GM19351 (cell line): ENCODE results near the gene CAMK1D.
"Not testable (repeated sequence)": the region's sequence is repeated elsewhere in the genome, so short reads cannot be mapped to it uniquely, and the experiment has no call there.

Experiments used
- ATAC-seq: cut with Tn5 transposase; IDR thresholded peaks from one replicate; pipeline ENCODE4 v1.9.1; 2021; ENCODE audit warnings: mild to moderate bottlenecking, moderate library complexity; ENCODE audit not compliant: unreplicated experiment

The CAMK1D gene

DNA sequence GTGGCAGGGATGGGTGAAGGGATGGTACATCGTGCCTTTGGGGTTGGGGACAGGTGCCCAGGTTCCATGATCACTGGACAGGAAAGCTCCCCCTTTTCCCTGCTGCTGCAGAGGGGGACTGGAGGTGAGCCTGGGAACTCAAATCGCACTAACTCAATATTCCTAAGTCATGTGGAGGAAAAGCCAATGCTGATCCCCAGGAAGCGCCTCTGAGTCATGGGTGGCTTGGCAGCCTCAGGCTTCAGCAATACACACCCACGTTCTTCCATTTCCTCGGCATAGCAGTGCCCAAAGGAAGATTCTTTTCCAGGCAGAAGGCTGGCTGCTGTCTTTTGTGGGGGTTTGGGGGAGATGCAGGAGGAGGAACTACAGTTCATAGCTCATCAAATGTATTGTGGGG is 486.4 kb downstream of the CAMK1D start:
- no peak for ATAC-seq

DNA sequence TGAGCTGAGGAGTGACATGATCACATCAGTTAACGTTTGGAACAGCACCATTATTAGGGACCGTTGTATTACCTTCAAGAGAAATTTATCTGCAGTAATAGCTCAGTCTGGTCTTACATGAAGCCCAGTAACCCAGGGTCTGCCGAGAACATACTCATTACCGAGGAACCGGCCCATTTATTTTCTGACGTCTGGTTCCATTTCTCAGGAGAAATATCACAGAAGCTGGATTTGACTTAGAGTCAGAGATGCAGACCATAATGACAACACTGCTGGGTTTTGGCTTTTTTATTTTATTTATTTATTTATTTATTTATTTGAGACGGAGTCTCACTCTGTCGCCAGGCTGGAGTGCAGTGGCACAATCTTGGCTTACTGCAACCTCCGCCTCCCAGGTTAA is 489.0 kb downstream of the CAMK1D start:
- ATAC-seq = no peak

DNA sequence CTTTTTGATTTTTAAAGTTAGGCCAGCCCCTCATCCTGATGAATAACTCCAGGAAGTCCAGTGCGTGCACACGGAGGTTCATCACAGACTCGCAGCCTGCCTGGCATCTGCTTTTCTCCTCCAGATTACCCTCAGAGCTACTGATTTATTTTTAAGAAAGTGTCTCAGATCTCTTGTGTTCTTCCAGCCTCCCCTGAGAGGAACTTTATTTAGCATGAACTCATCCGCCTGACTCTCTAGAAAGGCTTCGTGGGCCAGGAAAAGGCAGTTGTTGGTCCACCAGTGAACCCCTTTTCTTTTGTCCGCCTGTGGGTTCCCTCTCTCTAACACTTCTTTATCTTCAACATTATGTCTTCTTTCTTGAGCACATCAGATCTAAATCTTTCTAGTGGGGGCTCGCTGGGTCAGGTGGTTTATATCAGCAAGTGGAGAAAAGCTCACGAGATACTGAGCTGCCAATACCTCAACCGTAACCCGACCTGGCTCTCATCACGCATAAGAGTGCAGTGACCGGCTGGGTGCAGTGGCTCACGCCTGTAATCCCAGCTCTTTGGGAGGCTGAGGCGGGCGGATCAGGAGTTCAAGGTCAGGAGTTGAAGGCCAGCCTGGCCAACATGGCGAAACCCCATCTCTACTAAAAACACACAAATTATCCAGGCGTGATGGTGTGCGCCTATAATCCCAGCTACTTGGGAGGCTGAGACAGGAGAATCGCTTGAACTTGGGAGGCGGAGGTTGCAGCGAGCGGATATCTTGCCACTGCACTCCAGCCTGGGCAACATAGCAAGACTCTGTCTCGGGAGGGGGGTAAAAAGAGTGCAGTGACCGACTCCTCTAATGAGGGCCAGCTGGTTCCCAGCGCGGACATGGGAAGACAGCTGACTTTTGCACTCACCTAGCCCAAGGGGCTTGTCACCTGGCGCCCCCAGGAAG is 489.9 kb downstream of the CAMK1D start:
- ATAC-seq = no peak

DNA sequence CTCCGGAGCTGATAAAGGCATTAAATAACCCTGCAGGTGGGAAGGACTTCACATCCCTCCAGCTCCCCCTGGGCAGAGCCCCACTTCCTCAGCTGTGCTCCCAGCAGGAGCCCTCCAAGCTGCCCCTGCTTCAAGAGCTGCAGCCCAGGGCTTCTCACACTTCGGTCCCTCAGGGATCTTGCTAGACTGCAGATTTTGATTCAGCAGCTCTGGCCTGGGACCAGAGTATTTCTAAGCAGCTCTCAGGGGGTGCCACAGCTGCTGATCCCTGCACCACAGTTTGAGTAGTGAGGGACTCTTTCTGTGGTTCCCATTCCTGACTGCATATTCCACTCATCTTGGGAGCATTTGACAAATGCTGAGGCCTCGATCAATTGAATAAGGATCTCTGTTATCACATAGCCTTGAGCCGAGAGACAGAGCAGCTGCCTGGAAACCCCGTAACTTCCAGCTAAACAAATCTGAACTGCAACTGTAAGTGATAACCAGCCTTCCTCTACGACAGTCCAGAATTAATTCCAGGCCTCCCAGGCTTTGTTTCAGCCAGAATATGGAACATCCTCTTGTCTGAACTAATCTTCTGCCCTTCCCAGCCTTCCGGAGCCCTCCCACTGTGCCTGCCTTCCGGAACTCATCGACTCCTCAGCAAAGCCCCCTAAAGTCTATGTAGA is 490.7 kb downstream of the CAMK1D start:
- no peak for ATAC-seq

DNA sequence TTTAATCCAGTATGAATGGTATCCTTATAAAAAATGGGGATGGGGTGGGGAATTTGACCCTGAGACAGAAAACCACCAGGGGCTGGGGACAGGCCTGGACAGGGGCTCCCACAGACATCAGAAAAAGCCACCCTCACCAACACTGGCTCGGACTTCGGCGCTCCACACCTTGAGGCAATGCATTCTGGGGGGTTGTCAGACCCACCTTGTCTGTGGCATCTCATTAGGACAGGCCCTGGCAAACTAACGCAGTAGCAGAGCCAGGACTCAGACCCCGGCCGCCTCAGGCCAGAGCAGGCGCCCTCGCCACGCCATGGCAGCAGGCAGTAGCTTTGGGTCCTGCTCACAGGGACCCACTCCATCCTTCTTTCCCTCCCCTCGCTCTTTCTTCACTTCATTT is 492.1 kb downstream of the CAMK1D start:
- ATAC-seq = no peak

DNA sequence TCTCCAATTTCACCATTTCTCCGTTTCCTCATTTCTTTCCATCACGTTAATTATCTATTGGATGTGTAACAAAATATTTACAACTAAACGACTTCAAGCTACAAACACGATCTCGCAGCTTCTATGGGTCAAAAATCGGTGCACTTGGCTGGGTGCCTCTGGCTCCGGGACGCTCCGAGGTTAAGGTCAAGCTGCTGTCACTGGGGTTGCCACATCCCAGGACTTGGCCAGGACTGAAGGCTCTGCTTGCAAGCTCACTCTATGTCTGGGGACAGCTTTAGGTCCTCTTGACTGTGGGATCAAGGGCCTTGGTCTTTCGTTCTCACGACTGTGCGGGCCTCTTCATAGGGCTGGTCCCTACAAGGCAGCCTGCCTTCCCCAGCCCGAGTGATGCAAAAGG is 492.5 kb downstream of the CAMK1D start:
- no peak for ATAC-seq

DNA sequence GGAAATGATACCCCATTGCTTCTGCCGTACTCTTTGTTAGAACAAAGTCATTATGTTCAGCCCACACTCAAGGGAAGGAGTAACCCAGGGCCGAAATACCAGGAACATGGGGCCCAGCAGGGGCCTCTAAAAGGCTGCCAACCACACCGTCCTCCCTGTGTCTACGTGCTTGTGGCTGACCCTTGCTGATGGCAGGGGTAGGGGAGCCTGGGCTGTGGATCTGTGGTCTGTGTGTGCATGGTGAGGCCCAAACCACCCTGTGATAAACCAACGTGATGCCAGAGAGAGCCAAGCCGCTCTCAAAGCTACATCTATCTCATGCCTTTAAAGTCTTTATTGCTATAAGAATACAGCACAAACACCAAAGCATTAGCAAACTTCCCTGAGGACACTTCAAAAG is 493.0 kb downstream of the CAMK1D start:
- no peak for ATAC-seq

DNA sequence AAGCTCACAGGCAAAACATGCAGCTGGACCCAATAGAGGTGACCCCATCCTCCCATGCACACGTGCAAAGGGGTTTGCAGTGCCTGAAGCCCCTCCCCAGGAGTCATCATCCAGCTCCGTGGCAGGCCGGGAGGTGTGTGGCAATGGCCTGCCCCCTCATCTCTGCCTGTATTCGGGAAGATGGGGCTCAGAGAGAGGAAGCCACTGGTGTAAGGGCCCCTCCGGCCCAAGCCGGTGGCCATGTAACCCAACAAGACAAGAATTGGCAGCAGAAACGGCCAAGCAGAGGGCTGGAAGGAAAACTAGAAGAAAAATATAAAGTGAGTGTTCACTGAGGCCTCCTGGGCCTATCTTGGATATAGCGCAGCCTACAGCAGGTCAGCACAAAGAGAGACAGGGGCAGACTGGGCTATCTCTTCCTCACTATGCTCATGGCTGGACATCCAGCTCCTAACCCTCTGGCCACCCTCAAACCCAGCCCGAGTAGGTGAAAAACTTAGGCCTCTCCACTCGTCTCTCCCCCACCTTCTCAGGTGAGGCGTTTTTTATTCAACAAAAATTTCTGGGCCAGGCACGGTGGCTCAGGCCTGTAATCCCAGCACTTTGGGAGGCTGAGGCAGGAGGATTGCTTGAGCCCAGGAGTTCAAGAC is 494.1 kb downstream of the CAMK1D start:
- no peak for ATAC-seq

DNA sequence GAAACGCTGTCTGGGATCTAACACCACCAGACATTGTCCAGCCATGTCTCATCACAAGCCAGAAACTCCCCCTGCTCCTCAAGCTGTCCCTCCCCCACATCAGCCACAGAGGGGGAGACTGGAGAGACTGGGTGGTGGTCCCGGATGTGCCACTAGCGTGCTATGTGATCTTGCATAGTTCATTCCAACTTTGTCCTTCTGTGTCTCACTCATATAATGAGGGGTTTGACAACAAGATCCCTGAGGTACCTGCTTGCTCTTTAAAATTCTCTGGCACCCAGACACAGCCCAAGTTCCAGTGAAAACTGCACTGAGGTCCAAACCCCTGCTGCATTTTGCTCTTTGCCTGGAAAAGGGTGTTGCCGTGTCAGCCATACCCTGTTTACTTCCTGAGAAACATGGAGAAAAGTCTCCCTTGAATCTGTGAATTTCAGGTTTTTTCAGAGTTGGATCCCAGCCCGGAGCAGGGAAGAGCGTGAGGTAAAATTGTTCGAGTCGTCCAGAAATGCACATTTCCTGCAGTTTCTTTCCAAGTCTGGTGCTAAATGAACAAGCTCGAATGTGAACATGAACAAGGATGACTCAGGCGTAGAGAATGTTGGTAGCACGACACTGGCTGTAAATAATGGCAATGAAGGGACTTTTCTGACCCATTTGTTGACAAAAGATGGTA is 495.6 kb downstream of the CAMK1D start:
- ATAC-seq = no peak

DNA sequence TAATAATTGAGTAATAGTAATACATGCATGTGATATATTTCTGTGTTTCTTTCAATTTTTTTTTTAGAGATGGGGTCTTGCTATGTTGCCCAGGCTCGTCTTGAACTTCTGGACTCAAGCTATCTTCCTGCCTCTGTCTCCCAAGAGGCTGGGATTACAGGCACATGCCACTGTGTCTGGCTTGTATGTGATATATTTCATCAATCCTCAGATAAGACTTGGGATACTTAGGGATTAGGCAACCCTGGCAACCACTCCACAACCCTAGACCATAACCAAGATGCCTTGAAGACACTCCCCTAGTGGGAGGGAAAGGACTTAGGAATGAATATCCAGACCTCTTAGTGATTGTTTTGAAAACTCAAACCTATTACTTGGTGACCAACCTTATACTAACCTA is 497.4 kb downstream of the CAMK1D start:
- ATAC-seq = no peak

DNA sequence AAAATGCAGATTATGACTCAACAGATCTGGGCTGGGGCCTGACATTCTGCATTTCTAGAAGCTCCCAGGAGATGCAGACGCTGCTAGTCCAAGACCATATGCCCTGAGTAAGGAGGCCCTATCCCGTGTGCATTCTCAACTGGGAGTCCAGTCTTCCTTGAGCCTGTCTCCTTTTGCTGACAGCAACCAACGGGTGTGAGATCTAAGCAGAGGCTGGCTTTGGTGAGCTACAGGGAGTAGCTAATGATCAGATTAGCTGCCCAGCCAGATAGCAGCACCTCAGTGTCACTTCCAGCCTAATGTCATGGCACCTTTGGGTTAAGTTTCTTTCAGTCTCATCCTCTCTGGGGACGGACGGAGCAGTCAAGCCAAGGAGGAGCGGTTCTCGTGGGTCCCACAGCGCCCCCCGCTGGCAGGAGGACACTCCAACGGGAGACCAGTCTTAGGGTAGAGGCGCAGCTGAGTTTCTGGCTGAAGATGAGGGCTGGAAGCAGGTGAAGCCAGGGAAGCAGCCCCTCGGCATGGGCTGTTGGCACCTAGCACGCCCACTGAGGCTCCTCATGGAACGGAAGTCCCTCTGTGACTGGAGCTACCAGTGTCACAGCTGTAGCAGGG is 498.1 kb downstream of the CAMK1D start:
- ATAC-seq = peak; percentile 54

DNA sequence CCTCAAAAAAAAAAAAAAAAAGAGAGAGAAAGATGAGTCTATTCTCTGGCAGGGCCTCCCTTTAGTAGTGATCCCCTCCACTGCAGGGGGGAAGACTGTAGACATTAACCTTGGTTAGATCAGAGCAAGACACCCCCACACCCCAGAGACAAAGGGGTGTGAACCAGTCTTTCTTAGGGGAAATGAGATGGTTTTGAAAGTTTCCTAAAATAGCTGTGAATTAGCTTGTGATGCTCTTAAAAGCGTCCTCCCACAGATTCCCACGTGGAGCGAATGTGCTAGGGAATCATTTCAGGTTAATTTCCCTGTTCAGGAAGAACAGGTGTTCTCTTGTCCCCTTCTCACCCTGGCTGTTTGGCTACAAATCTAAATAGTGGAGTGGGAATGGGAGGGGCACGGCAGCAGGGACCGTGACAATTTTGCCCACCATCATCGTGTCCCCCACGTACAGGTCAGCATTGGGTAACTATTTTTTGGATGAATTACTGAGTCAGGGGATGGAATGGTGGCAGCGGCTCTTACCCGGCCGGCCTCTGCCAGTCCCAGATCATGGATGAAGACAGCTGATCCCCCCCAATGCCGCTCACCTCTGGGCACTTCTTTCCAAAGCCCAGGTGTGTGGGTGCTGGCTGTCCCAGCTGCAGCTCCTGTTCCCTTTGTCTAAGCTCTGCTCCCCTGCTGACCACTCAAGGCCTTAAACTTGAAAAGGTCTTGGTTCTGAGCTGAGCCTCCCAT is 499.3 kb downstream of the CAMK1D start:
- ATAC-seq = no peak

DNA sequence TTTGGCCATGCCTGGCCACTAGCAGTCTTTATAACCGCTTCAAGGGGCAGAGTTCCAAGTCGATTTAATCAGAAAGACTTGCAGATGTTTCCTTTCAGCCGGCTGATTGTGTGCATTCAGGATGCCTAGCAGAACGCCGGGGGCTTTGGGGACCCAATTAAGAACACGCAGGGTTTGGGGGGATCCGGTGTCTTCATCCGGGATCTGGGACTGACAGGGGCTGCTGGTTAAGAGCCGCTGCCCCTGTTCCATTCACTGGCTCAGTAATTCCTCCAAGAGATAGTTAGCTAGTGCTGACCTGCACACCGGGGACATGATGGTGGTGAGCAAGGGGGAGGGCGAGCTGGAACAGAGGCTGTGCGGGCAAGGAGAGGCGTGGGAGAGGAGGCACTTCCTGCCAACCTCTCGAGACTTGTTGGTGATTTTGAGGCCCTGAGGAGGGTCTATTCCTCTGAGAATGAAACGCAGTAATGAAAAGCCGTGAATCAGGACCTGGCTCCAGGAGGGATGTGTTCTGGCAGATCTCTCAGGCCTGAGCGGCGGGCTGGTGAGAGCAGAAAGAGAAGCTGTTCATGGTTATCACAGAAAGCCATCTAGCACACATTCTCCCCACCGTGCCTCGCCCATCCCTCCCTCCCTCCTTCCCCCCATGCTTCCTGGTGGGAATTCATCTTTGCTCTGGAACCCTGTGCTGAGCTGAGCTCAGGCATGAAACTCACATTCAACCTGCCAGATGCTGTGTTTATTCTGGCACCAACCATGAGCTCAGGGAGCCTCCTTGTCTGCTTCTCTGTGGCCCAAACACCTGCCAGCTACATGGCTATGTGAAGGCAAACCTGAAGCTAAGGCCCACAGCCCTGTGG is 500.2 kb downstream of the CAMK1D start:
- ATAC-seq = no peak

DNA sequence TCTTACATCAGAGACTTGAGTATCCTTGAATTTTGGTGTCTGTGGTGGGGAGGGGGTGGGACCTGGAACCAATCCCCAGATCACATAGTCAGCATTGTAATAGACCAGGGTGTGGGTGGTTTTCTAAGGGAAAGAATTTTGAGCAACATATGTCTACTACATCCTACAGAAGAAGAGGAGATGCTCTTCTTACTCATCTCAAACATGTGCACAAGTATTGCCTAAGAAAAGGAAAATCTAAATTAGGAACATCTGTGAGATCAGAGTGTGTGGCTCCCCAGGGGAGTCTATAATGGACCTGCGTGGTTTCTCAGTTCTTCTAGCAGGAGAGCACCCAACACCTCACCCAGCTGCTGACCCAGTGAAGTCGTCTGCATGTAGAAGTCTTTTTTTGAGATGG is 503.3 kb downstream of the CAMK1D start:
- ATAC-seq = no peak

DNA sequence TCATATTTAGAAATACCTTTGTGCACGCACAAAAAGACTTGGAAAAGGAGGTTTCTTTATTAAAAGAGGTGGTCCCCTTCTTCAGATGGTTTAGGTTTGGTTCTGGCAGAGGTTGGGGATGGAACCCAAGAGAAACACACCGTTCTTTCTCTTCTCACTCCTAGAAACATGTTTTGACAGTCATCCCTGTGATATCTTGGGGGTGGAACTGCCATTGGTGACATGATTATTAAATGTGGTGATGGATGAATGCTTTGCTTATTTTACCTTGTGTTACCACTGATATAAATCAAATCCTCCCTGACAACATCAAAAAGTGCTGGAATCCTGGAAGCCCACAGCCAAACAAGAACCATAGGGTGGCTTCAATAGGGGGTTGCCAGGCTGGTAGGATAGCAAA is 505.6 kb downstream of the CAMK1D start:
- no peak for ATAC-seq

DNA sequence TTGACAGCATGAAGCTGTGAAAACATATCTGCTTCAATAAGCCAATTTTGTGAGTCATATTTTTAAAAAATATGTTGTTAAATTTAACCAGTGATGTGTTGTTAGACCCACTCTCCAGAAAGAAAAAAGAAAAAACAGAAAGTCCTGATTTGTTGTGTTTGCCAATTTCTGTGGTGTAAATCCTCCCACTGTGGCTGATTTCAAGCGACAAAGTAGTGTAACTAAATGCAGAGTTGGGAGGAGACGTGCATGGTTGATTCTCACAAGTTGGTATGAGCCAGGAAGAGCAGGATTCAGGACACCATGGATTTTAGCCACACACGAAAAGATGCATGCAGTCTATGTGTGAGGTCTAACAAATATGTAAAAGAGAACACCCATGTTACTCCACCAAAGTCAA is 513.1 kb downstream of the CAMK1D start:
- ATAC-seq = no peak

DNA sequence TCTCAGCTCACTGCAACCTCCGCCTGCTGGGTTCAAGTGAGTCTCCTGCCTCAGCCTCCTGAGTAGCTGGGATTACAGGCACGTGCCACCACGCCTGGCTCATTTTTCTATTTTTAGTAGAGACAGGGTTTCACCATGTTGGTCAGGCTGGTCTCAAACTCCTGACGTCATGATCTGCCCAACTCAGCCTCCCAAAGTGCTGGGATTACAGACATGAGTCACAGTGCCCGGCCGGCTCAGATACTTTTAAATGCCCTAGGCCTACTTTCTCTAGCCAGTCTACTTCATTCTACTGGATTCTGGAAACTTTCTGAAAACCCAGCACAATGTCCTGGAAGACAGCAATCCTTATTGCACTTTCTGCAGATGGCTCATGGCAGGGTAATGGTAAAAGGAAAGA is 516.2 kb downstream of the CAMK1D start:
- ATAC-seq = not testable (repeated sequence)

DNA sequence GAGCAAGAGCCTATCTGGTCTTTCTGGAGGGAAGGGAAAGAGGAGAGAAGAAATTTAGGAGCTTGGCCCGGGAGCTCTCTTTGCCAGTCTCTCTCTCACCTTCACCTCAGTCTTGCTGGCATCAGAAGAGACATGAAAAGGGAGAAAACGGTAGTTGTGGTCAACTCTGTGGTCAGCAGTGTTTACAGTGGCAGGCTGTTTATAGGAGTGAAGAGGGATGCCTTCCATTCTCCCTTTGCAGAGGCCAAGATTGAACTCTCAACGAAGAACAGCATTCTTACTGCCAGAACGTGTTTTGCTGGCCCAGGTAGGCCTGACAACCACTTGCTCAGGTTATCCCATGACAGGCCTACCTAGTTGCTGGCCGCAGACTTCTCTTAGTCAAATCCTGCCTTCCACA is 518.9 kb downstream of the CAMK1D start:
- no peak for ATAC-seq

DNA sequence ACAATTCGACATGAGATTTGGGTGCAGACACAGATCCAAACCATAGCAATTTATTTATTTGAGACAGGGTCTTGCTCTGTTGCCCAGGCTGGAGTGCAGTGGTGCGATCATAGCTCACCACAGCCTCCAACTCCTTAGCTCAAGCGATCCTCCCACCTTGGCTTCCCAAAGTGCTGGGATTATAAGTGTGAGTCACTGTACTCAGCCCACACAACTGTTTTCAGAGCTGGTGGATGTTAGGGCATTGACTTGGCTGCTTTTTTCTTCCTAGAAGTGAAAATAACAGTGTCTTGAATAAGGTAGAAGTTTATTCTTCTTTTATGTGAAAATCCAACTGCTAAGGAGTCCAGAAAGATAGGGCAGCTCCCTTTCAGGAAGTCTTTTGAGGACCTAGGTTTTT is 520.1 kb downstream of the CAMK1D start:
- ATAC-seq = no peak
